Measurements from ENCODE around the gene TAGLN.

DNA sequence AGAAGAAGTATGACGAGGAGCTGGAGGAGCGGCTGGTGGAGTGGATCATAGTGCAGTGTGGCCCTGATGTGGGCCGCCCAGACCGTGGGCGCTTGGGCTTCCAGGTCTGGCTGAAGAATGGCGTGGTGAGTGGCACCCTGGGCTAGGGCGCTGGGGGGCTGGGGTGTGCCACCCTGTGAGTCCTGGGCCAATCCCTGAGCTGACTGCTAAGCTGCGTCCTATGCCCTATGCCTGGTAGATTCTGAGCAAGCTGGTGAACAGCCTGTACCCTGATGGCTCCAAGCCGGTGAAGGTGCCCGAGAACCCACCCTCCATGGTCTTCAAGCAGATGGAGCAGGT is 3.9 kb downstream of the TAGLN start:
- TF ChIP-seq RAD21 (conservative IDR thresholded peaks at IDR 0.05 in 1 of 2, IDR thresholded peaks at IDR 0.05 in 1 of 2) (no peak), POLR2A (IDR thresholded peaks at IDR 0.05; ENCODE audit: low read length) (no peak), JUN (IDR thresholded peaks at IDR 0.05) (no peak), RARB (CRISPR knock-in tag; IDR thresholded peaks at IDR 0.05) (no peak), ESRRA (IDR thresholded peaks at IDR 0.05; ENCODE audit: borderline replicate concordance, low read length) (no peak), SMC3 (IDR thresholded peaks at IDR 0.05) (no peak)
- TF ChIP-seq, protein P1, sequence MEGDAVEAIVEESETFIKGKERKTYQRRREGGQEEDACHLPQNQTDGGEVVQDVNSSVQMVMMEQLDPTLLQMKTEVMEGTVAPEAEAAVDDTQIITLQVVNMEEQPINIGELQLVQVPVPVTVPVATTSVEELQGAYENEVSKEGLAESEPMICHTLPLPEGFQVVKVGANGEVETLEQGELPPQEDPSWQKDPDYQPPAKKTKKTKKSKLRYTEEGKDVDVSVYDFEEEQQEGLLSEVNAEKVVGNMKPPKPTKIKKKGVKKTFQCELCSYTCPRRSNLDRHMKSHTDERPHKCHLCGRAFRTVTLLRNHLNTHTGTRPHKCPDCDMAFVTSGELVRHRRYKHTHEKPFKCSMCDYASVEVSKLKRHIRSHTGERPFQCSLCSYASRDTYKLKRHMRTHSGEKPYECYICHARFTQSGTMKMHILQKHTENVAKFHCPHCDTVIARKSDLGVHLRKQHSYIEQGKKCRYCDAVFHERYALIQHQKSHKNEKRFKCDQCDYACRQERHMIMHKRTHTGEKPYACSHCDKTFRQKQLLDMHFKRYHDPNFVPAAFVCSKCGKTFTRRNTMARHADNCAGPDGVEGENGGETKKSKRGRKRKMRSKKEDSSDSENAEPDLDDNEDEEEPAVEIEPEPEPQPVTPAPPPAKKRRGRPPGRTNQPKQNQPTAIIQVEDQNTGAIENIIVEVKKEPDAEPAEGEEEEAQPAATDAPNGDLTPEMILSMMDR (IDR thresholded peaks at IDR 0.05), result no peak
- TF ChIP-seq, protein P2, sequence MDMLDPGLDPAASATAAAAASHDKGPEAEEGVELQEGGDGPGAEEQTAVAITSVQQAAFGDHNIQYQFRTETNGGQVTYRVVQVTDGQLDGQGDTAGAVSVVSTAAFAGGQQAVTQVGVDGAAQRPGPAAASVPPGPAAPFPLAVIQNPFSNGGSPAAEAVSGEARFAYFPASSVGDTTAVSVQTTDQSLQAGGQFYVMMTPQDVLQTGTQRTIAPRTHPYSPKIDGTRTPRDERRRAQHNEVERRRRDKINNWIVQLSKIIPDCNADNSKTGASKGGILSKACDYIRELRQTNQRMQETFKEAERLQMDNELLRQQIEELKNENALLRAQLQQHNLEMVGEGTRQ (IDR thresholded peaks at IDR 0.05), result no peak
- TF ChIP-seq, protein P3, sequence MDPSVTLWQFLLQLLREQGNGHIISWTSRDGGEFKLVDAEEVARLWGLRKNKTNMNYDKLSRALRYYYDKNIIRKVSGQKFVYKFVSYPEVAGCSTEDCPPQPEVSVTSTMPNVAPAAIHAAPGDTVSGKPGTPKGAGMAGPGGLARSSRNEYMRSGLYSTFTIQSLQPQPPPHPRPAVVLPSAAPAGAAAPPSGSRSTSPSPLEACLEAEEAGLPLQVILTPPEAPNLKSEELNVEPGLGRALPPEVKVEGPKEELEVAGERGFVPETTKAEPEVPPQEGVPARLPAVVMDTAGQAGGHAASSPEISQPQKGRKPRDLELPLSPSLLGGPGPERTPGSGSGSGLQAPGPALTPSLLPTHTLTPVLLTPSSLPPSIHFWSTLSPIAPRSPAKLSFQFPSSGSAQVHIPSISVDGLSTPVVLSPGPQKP (IDR thresholded peaks at IDR 0.05; ENCODE audit: low read depth, low read length), result no peak
- TF ChIP-seq, protein P4, sequence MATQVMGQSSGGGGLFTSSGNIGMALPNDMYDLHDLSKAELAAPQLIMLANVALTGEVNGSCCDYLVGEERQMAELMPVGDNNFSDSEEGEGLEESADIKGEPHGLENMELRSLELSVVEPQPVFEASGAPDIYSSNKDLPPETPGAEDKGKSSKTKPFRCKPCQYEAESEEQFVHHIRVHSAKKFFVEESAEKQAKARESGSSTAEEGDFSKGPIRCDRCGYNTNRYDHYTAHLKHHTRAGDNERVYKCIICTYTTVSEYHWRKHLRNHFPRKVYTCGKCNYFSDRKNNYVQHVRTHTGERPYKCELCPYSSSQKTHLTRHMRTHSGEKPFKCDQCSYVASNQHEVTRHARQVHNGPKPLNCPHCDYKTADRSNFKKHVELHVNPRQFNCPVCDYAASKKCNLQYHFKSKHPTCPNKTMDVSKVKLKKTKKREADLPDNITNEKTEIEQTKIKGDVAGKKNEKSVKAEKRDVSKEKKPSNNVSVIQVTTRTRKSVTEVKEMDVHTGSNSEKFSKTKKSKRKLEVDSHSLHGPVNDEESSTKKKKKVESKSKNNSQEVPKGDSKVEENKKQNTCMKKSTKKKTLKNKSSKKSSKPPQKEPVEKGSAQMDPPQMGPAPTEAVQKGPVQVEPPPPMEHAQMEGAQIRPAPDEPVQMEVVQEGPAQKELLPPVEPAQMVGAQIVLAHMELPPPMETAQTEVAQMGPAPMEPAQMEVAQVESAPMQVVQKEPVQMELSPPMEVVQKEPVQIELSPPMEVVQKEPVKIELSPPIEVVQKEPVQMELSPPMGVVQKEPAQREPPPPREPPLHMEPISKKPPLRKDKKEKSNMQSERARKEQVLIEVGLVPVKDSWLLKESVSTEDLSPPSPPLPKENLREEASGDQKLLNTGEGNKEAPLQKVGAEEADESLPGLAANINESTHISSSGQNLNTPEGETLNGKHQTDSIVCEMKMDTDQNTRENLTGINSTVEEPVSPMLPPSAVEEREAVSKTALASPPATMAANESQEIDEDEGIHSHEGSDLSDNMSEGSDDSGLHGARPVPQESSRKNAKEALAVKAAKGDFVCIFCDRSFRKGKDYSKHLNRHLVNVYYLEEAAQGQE (IDR thresholded peaks at IDR 0.05), result no peak

Measured in A549 (cell line).